ENCODE results near the gene KCNH4. TPM values are rescaled to one million over a fixed set of nuclear protein-coding genes. Genes with fewer than 3 reads are reported as not detected.

The KCNH4 gene
- total RNA-seq, 1 experiment from 2014 or later: 0.46 TPM

Other genes with a start within 250 kb of the KCNH4 start
- gene CNP, start 214.3 kb downstream of the KCNH4 start, total RNA-seq (2014; rRNA removed; shearing (Covaris generic); ENCODE audit: low replicate concordance): 64.0 and 97.2 TPM in 2 replicates
- 121 and 123 TPM in 2 replicates for gene DNAJC7, start 163.7 kb downstream of the KCNH4 start, total RNA-seq (2014; rRNA removed; shearing (Covaris generic); ENCODE audit: low replicate concordance)
- 77.5 and 86.3 TPM in 2 replicates for gene NKIRAS2, start 161.1 kb downstream of the KCNH4 start, total RNA-seq (2014; rRNA removed; shearing (Covaris generic); ENCODE audit: low replicate concordance)
- gene C17orf113, start 130.5 kb downstream of the KCNH4 start, total RNA-seq (2014; rRNA removed; shearing (Covaris generic); ENCODE audit: low replicate concordance): 0.05 TPM in 1 of 2 replicates, not detected in the other
- gene ZNF385C, start 82.7 kb downstream of the KCNH4 start, total RNA-seq (2014; rRNA removed; shearing (Covaris generic); ENCODE audit: low replicate concordance): not detected in 2 replicates
- 1.0 and 3.2 TPM in 2 replicates for gene DHX58, start 68.4 kb downstream of the KCNH4 start, total RNA-seq (2014; rRNA removed; shearing (Covaris generic); ENCODE audit: low replicate concordance)
- gene KAT2A, start 59.8 kb downstream of the KCNH4 start, total RNA-seq (2014; rRNA removed; shearing (Covaris generic); ENCODE audit: low replicate concordance): 30.5 and 47.4 TPM in 2 replicates
- not detected in 2 replicates for gene HSPB9, start 58.3 kb downstream of the KCNH4 start, total RNA-seq (2014; rRNA removed; shearing (Covaris generic); ENCODE audit: low replicate concordance)
- 125 and 198 TPM in 2 replicates for gene RAB5C, start 26.2 kb downstream of the KCNH4 start, total RNA-seq (2014; rRNA removed; shearing (Covaris generic); ENCODE audit: low replicate concordance)
- gene HCRT, start 4.3 kb upstream of the KCNH4 start, total RNA-seq (2014; rRNA removed; shearing (Covaris generic); ENCODE audit: low replicate concordance): not detected in 2 replicates
- 6.0 and 8.9 TPM in 2 replicates for gene GHDC, start 13.4 kb upstream of the KCNH4 start, total RNA-seq (2014; rRNA removed; shearing (Covaris generic); ENCODE audit: low replicate concordance)
- gene STAT5B, start 95.2 kb upstream of the KCNH4 start, total RNA-seq (2014; rRNA removed; shearing (Covaris generic); ENCODE audit: low replicate concordance): 13.7 and 24.3 TPM in 2 replicates
- gene STAT5A, start 107.4 kb upstream of the KCNH4 start, total RNA-seq (2014; rRNA removed; shearing (Covaris generic); ENCODE audit: low replicate concordance): 4.6 and 23.0 TPM in 2 replicates
- gene STAT3, start 207.3 kb upstream of the KCNH4 start, total RNA-seq (2014; rRNA removed; shearing (Covaris generic); ENCODE audit: low replicate concordance): 59.9 and 66.2 TPM in 2 replicates
- gene CAVIN1, start 242.1 kb upstream of the KCNH4 start, total RNA-seq (2014; rRNA removed; shearing (Covaris generic); ENCODE audit: low replicate concordance): 799 and 958 TPM in 2 replicates

All from MG63 (cell line).